Middle frontal gyrus (tissue), 1 donor: ENCODE data around the gene GPR161.

Source experiments
- DNase-seq: peaks from one replicate; pipeline ENCODE4 v3.0.0-alpha.2; 2015; ENCODE audit warnings: low spot score; ENCODE audit errors: extremely low spot score

The GPR161 gene

GRCh38 chr1:168110896-168111545, 25.7 kb downstream of the GPR161 start:
- DNase-seq, result no peak

- no peak for DNase-seq
Measured at GRCh38 chr1:168106274-168106673, 30.5 kb downstream of the GPR161 start.

GRCh38 chr1:168105846-168106245, 30.9 kb downstream of the GPR161 start:
- DNase-seq, result no peak

- no peak for DNase-seq
Measured at GRCh38 chr1:168104535-168104934, 32.2 kb downstream of the GPR161 start.

GRCh38 chr1:168102487-168102886, 34.2 kb downstream of the GPR161 start:
- no peak for DNase-seq

- no peak for DNase-seq
Measured at GRCh38 chr1:168101336-168101735, 35.4 kb downstream of the GPR161 start.

- DNase-seq, result no peak
Measured at GRCh38 chr1:168100315-168101002, 36.3 kb downstream of the GPR161 start.

GRCh38 chr1:168099337-168099801, 37.4 kb downstream of the GPR161 start:
- DNase-seq, result no peak

GRCh38 chr1:168098534-168099320, 38.0 kb downstream of the GPR161 start:
- DNase-seq, result no peak

- no peak for DNase-seq
Measured at GRCh38 chr1:168097921-168098528, 38.7 kb downstream of the GPR161 start.

- no peak for DNase-seq
Measured at GRCh38 chr1:168096296-168097165, 40.2 kb downstream of the GPR161 start.

- DNase-seq, result no peak
Measured at GRCh38 chr1:168095476-168095875, 41.3 kb downstream of the GPR161 start.

GRCh38 chr1:168093616-168094015, 43.1 kb downstream of the GPR161 start:
- DNase-seq, result no peak

- DNase-seq, result no peak
Measured at GRCh38 chr1:168092566-168093355, 44.0 kb downstream of the GPR161 start.

GRCh38 chr1:168091720-168092550, 44.8 kb downstream of the GPR161 start:
- DNase-seq, result no peak

GRCh38 chr1:168091063-168091462, 45.7 kb downstream of the GPR161 start:
- DNase-seq, result no peak

- DNase-seq, result no peak
Measured at GRCh38 chr1:168090395-168090794, 46.3 kb downstream of the GPR161 start.

- DNase-seq, result no peak
Measured at GRCh38 chr1:168089979-168090337, 46.8 kb downstream of the GPR161 start.

GRCh38 chr1:168089326-168089978, 47.3 kb downstream of the GPR161 start:
- DNase-seq, result no peak
